GM10248 (cell line): ENCODE results near the gene NDRG4.

Experiments
- CTCF ChIA-PET: fragments of 300-600 bp; sonication (Branson Sonifier 250); formaldehyde crosslinking; extraction: SDS; loops from one replicate; lab custom pipeline; 2021; ENCODE audit warnings: antibody characterized with exemption; lab: Yijun Ruan, JAX
- POLR2A ChIA-PET: fragments of 350-650 bp; sonication (Branson Sonifier 250); formaldehyde crosslinking; extraction: SDS; loops from one replicate; lab custom pipeline; 2020; ENCODE audit warnings: antibody characterized with exemption; lab: Yijun Ruan, JAX
- DNase-seq: peaks from one replicate; pipeline ENCODE4 v3.0.0; 2012; ENCODE audit errors: extremely low spot score
- CTCF ChIP-seq: IDR thresholded peaks from 2 replicates; pipeline ENCODE4 v1.5.1; 2012; ENCODE audit warnings: mild to moderate bottlenecking, low read depth; ENCODE audit errors: extremely low read depth, missing control alignments, control extremely low read depth

NDRG4 gene

DNA sequence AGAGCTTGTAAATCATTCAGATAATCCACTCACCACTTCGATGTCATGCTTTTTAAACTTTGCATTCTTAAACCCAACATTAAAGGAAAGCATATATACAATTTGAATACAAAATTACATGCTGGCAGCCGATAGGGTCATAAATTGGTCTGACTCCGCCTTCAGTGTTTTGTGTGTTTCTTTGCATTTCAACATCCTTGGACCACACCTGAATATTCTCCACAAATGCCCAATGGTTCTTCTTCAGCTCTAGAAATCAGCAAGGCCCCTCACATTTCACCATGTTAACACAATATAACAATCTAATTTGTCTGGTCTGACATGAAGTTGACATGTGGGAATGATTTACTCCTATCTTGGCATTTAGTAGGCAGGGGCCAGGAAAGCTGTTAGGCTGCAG is 32.5 kb downstream of the NDRG4 start:
- no peak for DNase-seq
- no peak for TF ChIP-seq CTCF
- POLR2A ChIA-PET, result interaction anchor here (0.6 kb wide), 1 partner anchor 27 kb away, joined by 11 read pairs; no protein-coding TSS in a partner anchor
- CTCF ChIA-PET, result interaction anchor here (0.8 kb wide), 1 partner anchor 11 kb away, joined by 3 read pairs; no protein-coding TSS in a partner anchor

DNA sequence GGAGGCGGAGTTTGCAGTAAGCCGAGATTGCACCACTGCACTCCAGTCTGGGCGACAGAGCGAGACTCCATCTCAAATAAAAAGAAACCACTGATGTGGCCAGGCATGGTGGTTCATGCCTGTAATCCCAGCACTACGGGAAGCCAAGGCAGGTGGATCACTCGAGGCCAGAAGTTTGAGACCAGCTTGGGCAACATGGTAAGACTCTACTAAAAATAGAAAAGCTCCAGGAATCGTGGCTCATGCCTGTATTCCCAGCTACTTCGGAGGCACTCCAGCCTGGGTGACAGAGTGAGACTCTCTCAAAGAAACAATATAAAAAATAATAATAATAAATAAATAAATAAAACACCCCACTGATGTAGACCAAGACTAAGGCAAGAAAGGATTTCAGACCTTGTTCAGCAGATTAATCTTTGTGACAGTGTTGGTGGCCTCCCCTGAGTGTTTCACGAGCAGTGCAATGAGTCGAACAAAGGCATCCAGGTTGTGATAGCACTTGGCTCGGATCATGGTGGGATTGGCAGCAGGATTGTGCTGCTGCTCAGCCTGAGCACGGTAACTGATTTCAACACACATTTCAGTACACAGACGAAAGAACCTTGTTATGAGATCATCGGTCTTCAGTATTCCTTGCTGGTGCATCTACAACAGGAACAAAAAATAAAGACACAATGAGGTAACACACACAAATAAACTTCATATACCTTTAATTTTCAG is 34.0 kb downstream of the NDRG4 start:
- CTCF ChIA-PET, result no interaction called here
- POLR2A ChIA-PET, result no interaction called here
- DNase-seq, result no peak
- TF ChIP-seq CTCF, result no peak

DNA sequence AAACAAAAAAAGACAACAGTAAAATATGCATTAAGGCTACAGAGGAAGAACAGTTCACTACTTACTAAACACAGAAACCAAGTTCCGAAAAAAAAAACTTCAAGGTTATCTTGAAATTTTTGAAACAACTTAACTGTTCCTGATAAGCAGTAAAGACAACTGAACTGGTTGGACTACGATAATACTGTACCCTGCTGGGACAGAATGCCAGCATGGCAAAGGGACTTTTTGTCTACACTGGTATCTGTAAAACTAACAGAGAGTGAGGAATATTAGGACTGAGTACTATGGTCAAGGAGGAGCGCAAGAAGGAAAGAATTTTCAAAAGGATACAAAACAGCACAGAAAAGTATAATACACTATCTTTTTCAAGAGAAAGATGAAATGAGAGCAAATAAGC is 35.2 kb downstream of the NDRG4 start:
- no peak for TF ChIP-seq CTCF
- POLR2A ChIA-PET, result no interaction called here
- DNase-seq, result no peak
- CTCF ChIA-PET, result no interaction called here

GRCh38 chr16:58536278-58536677 is 36.3 kb downstream of the NDRG4 start:
- no peak for DNase-seq
- TF ChIP-seq CTCF, result no peak
- ChIA-PET CTCF (interaction anchor here (1.6 to 1.9 kb wide), 2 partner anchors 14 to 37 kb away, joined by 4 to 6 read pairs; no protein-coding TSS in a partner anchor), POLR2A (no interaction called here)

DNA sequence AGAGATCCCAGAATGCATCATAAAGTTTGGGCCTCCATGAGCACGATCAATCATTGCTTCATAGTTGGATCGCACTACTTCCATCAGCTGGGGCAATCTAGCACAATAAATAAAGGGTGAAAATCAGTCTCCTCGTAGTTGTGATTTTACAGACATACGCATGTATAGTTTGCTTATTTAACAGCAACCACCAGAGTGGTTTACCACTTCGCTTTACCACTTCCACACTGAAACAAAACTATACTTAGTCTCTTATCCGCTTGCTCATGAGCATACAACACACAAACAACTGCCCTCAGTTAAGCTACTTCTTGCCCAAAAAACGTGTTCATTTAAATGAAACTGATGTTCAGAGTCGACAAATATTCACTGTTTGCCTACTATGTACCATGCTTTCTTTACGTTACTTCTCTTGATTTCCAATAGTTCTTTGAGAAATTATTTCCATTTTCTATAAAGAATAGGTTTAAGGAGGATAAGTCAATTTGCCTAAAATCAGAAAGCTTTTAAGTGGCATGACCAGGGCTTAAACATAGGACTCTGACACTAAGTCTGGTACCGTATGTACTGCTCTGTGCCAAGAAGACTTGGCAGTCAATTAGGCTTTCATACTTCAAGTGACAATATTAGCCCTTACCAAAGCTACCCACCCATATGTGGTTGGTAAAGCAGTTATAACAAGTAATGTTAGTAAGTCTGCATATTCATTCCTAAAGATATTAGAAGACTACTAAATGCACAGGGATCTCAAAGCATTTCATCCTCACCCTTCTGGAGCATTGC is 37.4 kb downstream of the NDRG4 start:
- POLR2A ChIA-PET, result no interaction called here
- no peak for TF ChIP-seq CTCF
- CTCF ChIA-PET, result interaction anchor here (1.0 to 1.9 kb wide), 5 partner anchors 10 to 36 kb away, joined by 3 to 9 read pairs (median 4); no protein-coding TSS in a partner anchor
- no peak for DNase-seq

DNA sequence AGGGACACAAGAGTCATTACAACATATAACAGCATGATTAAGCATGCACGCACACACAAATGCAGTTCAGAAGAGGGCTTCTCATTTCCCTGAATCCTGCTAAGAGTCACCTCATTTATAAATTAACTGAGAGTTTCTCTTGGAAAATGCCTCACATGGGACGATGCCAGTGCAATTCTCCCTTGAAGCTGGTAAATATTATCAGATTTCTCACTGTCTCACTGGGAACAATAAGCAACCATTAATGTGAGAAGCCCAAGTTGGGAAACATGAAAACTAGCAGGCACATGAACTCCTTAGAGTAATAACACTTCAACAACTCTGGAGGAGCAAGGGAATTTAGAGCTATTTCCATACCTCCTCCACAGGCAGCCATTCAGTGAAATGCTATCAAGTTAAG is 41.8 kb downstream of the NDRG4 start:
- ChIA-PET CTCF (no interaction called here), POLR2A (no interaction called here)
- no peak for DNase-seq
- no peak for TF ChIP-seq CTCF
